ENCODE results near the gene CYLD. TPM values are rescaled to one million over a fixed set of nuclear protein-coding genes. Genes with fewer than 3 reads are reported as not detected.
A peak's percentile ranks its signal among the peaks of the same experiment; 100 is the strongest.

CYLD gene
- total RNA-seq, 1 donor from 2014 or later, result 33.2 TPM

DNA sequence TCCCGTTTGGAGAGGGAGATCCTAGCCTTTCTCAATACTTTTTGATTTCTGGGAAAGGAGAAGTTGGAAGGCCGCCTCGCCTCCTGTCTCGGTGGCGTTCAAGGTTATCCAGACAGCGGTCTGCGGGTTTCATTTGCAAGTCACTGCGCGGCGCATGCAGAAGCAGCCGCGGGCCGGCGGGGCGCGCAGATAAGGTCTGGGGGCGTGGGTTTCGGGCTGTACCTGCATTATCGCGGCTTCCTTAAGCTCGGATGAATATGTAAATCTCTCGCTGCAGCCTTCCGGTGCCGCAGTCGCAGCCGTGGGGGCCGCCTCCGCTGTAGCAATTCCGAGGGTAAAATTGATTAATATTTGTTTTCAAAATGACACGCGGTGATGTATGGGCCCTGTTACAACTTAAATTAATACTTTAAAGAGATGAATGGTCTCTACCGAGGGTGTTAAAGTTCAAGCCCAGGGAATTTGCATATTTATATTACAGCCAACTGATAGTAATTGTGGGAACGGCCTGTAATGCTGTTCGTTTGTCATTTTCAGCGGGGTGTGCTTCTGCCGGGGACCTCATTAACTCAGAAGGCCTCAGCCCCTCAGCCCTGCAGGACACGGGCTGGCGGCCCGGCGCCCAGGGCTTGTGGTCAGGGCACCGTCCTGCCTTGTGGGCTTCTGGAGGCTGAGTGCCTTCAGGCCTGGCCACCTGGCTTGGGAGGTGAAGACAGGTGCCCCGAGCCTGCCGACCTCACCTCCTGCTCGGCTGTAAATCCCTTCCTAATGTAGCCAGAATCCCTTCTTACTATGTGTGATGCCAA, 99.4 kb downstream of the CYLD start:
- no peak overlapping the region for H3K27ac ChIP-seq
- H3K27me3 ChIP-seq, result no peaks in the 10 kb centered on the region
- TF ChIP-seq CTCF (IDR thresholded peaks at IDR 0.05), result no peak
- H3K4me3 ChIP-seq, result peak overlapping the region; percentile 6 to 9
- H3K4me1 ChIP-seq, result no peaks in the 10 kb centered on the region
- H3K36me3 ChIP-seq, result no peaks in the 10 kb centered on the region
- no peak for DNase-seq (ENCODE audit: low spot score in 2 of 2)
- intact Hi-C loops (cut with DNase I), result no loop called here
- no peaks in the 10 kb centered on the region for H3K9me3 ChIP-seq

GRCh38 chr16:50842013-50842505, 100.2 kb downstream of the CYLD start:
- Histone ChIP-seq H3K27ac (no peak overlapping the region), H3K27me3 (no peaks in the 10 kb centered on the region), H3K9me3 (no peaks in the 10 kb centered on the region), H3K4me1 (no peaks in the 10 kb centered on the region), H3K4me3 (no peak overlapping the region), H3K36me3 (no peaks in the 10 kb centered on the region)
- no peak for DNase-seq (ENCODE audit: low spot score in 2 of 2)
- TF ChIP-seq CTCF (IDR thresholded peaks at IDR 0.05), result no peak
- intact Hi-C loops (cut with DNase I), result no loop called here

DNA sequence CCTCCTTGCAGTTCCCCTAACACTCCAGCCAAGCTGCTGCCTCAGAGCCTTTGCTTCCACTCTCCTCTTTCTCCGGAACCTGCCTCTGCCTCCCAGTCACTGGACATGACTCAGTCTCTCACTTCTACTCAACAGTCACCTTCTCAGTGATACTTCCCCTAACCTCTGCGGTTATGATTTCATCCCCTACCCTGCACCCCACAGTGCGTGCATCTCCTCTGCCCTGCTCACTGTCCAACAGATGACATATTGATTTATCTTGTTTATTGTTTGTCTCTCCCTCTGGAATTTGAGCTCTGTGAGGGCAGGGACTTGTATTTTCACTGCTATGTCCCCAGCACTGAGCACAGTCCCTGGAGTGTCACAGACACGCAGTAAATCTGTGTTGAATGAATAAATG, 100.7 kb downstream of the CYLD start:
- Histone ChIP-seq H3K4me1 (no peaks in the 10 kb centered on the region), H3K9me3 (no peaks in the 10 kb centered on the region), H3K27me3 (no peaks in the 10 kb centered on the region), H3K36me3 (no peaks in the 10 kb centered on the region), H3K4me3 (no peak overlapping the region), H3K27ac (no peak overlapping the region)
- intact Hi-C loops (cut with DNase I), result no loop called here
- no peak for TF ChIP-seq CTCF (IDR thresholded peaks at IDR 0.05)
- DNase-seq (ENCODE audit: low spot score in 2 of 2), result no peak

GRCh38 chr16:50844840-50845239, 103.0 kb downstream of the CYLD start:
- Histone ChIP-seq H3K4me3 (no peak overlapping the region), H3K27ac (no peak overlapping the region), H3K36me3 (no peaks in the 10 kb centered on the region), H3K4me1 (no peaks in the 10 kb centered on the region), H3K9me3 (no peaks in the 10 kb centered on the region), H3K27me3 (no peaks in the 10 kb centered on the region)
- TF ChIP-seq CTCF (IDR thresholded peaks at IDR 0.05), result no peak
- intact Hi-C loops (cut with DNase I), result no loop called here
- no peak for DNase-seq (ENCODE audit: low spot score in 2 of 2)

- H3K36me3 ChIP-seq, result no peaks in the 10 kb centered on the region
- no peaks in the 10 kb centered on the region for H3K27me3 ChIP-seq
- no peak overlapping the region for H3K27ac ChIP-seq
- DNase-seq (ENCODE audit: low spot score in 2 of 2), result no peak
- no peak for TF ChIP-seq CTCF (IDR thresholded peaks at IDR 0.05)
- H3K4me3 ChIP-seq, result no peak overlapping the region
- H3K9me3 ChIP-seq, result no peaks in the 10 kb centered on the region
- no peaks in the 10 kb centered on the region for H3K4me1 ChIP-seq
- intact Hi-C loops (cut with DNase I), result no loop called here
These were observed 103.4 kb downstream of the CYLD start for GRCh38 chr16:50845296-50845695.

All from ascending aorta (tissue), 2 donors.